ENCODE measurements around the gene ERBB2. TPM values are rescaled to one million over a fixed set of nuclear protein-coding genes. Genes with fewer than 3 reads are reported as not detected.

The ERBB2 gene
- total and polyA plus RNA-seq, 10 of the 15 experiments (the other 5 are each of a cell fraction or from before 2014, with no cell fraction given) = 0.39 to 7.0 (median 4.3) TPM

DNA sequence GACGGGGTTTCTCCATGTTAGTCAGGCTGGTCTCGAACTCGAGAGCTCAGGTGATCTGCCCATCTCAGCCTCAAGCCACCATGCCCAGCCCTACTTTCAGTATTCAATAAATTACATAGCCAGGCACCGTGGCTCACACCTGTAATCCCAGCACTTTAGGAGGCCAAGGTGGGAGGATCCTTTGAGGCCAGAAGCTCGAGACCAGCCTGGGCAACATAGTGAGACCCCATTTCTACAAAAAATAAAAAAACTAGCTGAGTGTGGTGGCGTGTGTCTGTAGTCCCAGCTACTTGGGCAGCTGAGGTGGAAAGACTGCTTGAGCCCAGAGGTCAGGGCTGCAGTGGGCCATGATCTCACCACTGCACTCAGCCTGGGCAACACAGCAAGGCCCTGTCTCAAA lies 22.2 kb downstream of the ERBB2 start:
- DNase-seq (ENCODE audit: low read depth, low spot score) (no peak), ATAC-seq (no peak), FAIRE-seq (no peak)
- no peaks in the 10 kb centered on the region for H3K79me2 ChIP-seq (ENCODE audit: control insufficient read depth, insufficient read depth, low read length)
- no peak overlapping the region for H2AFZ ChIP-seq (ENCODE audit: control insufficient read depth, low read depth, low read length)
- no peaks in the 10 kb centered on the region for H4K20me1 ChIP-seq (ENCODE audit: control insufficient read depth, insufficient read depth)
- in situ Hi-C loops (cut with MboI) (no loop called here), intact Hi-C loops (cut with micrococcal nuclease; ENCODE audit: unreplicated experiment) (no loop called here)
- no peaks in the 10 kb centered on the region for H3K27me3 ChIP-seq (replicated peaks in 1 of 2; ENCODE audit: control insufficient read depth in 2 of 2, insufficient read depth in 2 of 2, low read length in 1 of 2)
- ChIA-PET RAD21 (ENCODE audit: unreplicated experiment) (no interaction called here), CTCF (no interaction called here), POLR2A (no interaction called here), SMC1A (ENCODE audit: uncharacterized antibody, unreplicated experiment) (no interaction called here)
- H3K36me3 ChIP-seq (ENCODE audit: control insufficient read depth in 2 of 2, insufficient read depth in 2 of 2, low read length in 1 of 2) = 0 out of 4 replicates have a peak, but pooled peaks cover 0 to 3% of the 10 kb centered on the region in 2 experiments
- H3K4me1 ChIP-seq (ENCODE audit: control insufficient read depth, insufficient read depth, low read length) = no peaks in the 10 kb centered on the region
- H3K9me3 ChIP-seq (replicated peaks; ENCODE audit: control insufficient read depth, insufficient read depth, low read length) = no peaks in the 10 kb centered on the region
- TF ChIP-seq, protein P1, sequence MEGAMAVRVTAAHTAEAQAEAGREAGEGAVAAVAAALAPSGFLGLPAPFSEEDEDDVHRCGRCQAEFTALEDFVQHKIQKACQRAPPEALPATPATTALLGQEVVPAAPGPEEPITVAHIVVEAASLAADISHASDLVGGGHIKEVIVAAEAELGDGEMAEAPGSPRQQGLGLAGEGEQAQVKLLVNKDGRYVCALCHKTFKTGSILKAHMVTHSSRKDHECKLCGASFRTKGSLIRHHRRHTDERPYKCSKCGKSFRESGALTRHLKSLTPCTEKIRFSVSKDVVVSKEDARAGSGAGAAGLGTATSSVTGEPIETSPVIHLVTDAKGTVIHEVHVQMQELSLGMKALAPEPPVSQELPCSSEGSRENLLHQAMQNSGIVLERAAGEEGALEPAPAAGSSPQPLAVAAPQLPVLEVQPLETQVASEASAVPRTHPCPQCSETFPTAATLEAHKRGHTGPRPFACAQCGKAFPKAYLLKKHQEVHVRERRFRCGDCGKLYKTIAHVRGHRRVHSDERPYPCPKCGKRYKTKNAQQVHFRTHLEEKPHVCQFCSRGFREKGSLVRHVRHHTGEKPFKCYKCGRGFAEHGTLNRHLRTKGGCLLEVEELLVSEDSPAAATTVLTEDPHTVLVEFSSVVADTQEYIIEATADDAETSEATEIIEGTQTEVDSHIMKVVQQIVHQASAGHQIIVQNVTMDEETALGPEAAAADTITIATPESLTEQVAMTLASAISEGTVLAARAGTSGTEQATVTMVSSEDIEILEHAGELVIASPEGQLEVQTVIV (IDR thresholded peaks at IDR 0.05; ENCODE audit: borderline replicate concordance, partially characterized antibody) = no peak
- TF ChIP-seq, protein P2, sequence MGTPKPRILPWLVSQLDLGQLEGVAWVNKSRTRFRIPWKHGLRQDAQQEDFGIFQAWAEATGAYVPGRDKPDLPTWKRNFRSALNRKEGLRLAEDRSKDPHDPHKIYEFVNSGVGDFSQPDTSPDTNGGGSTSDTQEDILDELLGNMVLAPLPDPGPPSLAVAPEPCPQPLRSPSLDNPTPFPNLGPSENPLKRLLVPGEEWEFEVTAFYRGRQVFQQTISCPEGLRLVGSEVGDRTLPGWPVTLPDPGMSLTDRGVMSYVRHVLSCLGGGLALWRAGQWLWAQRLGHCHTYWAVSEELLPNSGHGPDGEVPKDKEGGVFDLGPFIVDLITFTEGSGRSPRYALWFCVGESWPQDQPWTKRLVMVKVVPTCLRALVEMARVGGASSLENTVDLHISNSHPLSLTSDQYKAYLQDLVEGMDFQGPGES (IDR thresholded peaks at IDR 0.05) = no peak
- TF ChIP-seq HDAC6 (IDR thresholded peaks at IDR 0.05; ENCODE audit: unreplicated experiment) (no peak), POLR2AphosphoS2 (IDR thresholded peaks at IDR 0.05; ENCODE audit: low read depth, low read length) (no peak), EP300 (IDR thresholded peaks at IDR 0.05; ENCODE audit: borderline replicate concordance in 1 of 2, control insufficient read depth in 1 of 2, low read depth in 2 of 2, low read length in 2 of 2) (no peak), ZNF217 (IDR thresholded peaks at IDR 0.05) (no peak), SMAD1 (IDR thresholded peaks at IDR 0.05; ENCODE audit: low read depth, partially characterized antibody) (no peak), MTA3 (IDR thresholded peaks at IDR 0.05; ENCODE audit: borderline replicate concordance, low read length) (no peak), LARP7 (IDR thresholded peaks at IDR 0.05) (no peak), SIN3A (IDR thresholded peaks at IDR 0.05; ENCODE audit: low read depth, low read length) (no peak), CREM (IDR thresholded peaks at IDR 0.05; ENCODE audit: low read depth) (no peak), FOS (IDR thresholded peaks at IDR 0.05; ENCODE audit: borderline replicate concordance, extremely low read depth, insufficient read length) (no peak), KAT2A (conservative IDR thresholded peaks at IDR 0.05; ENCODE audit: control insufficient read depth, low read depth, low read length) (no peak)
- no peak overlapping the region for H3K4me2 ChIP-seq (ENCODE audit: control insufficient read depth, insufficient read depth)
- H3K9ac ChIP-seq (ENCODE audit: control insufficient read depth, insufficient read depth, low read length) = no peak overlapping the region
- H3K4me3 ChIP-seq = no peak overlapping the region
- no TSS peak for BruUV-seq (replicated peaks)
- no peak overlapping the region for H3K27ac ChIP-seq (ENCODE audit: control insufficient read depth, insufficient read depth)
- 48% methylated on average over 6 of the region's 6 CpGs for WGBS (ENCODE audit: insufficient coverage, insufficient replicate concordance, low lambda C conversion rate, missing lambda C conversion rate)
